Sciatic nerve (tissue), 2 donors: ENCODE results near the gene ADAMTSL3. TPM values are rescaled to one million over a fixed set of nuclear protein-coding genes. Genes with fewer than 3 reads are reported as not detected.

Experiments
- ATAC-seq: fragments of 200-7000 bp; cut with Tn5 transposase; one replicate; pipeline ENCODE4 v1.9.1; 2020; ENCODE audit warnings: mild to moderate bottlenecking, moderate library complexity
- DNase-seq: peaks from one replicate; pipeline ENCODE4 v3.0.0-alpha.2; 2020; ENCODE audit warnings: low spot score
- intact Hi-C: fragments of 100-400 bp; cut with DNase I; formaldehyde crosslinking; loops from one replicate; pipeline ENCODE4 v1.14.2; 2022
- total RNA-seq: library from RNA; stranded (reverse); fragmentation: NEBNext Ultra II Directional; extraction: Animal tissue kit (Norgen Biotek cat#: 25700); gene quantifications from one replicate; pipeline ENCODE4 v1.2.1, GENCODE V29; 2021
- donor health status: DM: no; HTN: no; CAD: no.
- donor health status: DM: no; HTN: no; CAD: no.

ADAMTSL3 gene
- total RNA-seq, 1 donor from 2014 or later: 39.1 TPM

DNA sequence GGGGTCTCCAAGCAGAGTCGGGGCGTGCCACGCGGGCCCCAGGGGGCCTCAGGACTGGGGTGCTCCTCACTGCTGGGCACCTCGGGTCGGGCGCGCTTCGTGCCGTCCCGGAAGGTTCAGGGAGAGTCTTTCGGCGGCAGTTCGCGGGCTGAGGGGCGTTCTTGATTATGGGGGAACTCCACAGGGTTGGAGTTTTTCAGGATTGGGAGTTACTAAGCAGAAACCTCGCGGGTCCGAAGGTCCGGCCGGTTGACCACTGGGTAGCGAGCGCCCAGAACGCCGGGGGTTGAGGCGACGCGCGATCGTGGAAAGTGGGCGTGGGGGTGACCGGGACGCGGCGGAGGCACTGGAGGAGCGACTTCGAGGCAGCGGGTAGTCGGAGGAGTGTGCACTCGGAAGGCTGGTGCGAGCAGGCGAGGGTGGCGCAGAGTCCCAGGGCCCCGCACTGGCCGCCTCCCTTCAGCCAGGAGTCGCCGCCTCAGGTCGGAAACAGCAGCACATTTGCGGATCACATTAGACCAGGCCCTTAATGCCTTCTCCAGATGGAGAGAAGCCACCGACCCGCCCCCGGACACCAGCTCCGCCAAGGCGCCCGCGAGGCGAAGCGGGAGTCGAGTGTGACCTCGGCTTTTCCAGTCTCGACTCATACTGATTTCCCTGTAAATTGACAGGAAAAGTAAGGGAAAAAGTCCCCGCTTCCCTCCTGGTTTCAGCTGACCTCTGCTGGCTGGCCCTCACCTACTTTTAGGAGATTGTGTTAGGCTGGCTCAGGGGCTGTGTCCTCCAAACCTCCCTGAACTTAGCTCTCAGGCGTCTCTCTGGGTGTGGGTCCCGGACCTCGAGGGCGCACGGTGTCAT lies 685 bp downstream of the ADAMTSL3 start:
- peak; percentile 60 for DNase-seq
- intact Hi-C loops: no loop called here
- ATAC-seq: peak; percentile 11

DNA sequence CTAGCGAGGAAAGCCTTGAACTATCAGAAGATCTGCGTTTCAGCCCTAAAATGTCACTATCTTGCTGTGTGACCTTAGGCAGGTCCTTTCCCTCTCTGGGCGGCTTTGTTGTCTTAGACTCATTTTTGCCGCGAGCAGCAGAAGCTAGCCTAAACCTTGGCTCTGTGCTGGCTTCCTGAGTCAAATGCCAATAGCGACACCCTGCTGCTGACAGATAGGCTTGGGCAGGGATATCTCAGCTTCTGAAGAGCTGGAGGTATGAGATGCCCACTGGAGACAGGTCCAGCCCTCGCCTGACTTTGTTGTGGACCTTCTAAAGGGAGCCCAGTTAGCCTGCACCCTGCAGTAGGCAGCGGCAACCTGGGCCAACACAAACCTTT lies 1.3 kb downstream of the ADAMTSL3 start:
- DNase-seq (no peak), ATAC-seq (no peak)
- intact Hi-C loops: no loop called here

DNA sequence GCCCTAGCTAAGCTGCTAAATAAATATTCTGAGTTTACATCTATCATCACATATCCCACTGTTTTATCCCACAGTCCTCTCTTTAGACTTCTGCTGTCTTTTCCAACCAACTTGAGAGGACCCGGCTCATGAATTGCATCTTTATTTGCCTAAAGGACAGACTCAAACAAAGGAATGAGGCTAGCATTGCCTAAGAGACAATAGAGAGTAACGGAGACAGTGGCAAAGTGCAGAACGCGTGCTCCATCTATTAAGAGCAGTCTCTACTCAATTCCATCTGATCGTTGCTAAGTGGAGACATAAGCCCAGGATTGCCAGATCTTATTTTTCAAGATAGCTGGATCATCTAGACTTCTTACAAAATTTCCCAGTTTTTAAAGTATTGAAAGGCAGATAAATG lies 2.3 kb downstream of the ADAMTSL3 start:
- intact Hi-C loops: no loop called here
- no peak for ATAC-seq
- DNase-seq: no peak

DNA sequence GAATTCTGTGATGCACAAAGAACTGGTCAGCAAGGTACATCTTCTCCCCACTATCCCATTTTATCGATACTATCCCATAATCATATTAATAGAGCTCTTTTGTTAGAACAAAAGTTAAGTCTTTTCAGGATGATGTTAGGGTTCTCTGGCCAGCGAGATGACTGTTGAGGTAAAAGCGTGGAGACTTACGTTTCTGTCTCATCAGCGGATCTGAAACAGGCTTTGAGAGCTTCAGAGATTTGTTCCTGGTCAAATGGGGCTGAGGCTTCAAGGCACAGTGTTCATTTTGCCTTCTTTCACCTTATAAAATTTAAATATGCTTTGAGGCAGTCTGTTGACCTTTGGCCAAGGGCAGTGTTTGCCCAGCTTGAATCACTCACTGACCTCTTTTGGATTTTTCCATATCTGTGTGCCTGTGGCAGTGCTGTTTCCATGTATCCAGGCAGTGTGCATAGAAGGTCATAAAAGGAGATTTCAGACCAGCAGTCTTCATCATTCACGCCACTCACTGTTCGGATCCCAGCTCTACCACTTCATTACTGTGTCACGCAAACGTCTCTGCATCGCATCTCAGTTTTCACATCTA lies 3.1 kb downstream of the ADAMTSL3 start:
- ATAC-seq: no peak
- intact Hi-C loops: no loop called here
- no peak for DNase-seq

DNA sequence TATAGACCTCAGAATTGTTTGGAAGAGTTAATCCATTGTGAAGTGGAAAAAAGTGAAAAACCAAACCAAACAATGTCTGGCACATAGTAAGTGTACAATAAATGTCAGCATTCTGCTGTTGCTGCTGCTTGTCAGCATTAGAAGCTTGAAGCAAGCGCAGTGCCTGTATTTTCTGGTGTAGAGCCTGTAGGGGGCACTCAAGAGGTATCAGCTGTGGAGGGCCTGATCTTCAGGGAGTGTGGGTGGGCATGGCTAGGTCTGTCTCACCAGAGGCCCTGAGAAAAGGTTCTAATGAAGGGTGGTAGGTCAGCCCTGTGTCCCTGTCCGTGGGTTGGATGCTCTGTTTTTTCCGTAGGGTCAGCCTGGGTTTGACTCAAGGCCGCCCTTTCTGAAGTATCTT lies 3.6 kb downstream of the ADAMTSL3 start:
- no peak for DNase-seq
- intact Hi-C loops: no loop called here
- no peak for ATAC-seq

DNA sequence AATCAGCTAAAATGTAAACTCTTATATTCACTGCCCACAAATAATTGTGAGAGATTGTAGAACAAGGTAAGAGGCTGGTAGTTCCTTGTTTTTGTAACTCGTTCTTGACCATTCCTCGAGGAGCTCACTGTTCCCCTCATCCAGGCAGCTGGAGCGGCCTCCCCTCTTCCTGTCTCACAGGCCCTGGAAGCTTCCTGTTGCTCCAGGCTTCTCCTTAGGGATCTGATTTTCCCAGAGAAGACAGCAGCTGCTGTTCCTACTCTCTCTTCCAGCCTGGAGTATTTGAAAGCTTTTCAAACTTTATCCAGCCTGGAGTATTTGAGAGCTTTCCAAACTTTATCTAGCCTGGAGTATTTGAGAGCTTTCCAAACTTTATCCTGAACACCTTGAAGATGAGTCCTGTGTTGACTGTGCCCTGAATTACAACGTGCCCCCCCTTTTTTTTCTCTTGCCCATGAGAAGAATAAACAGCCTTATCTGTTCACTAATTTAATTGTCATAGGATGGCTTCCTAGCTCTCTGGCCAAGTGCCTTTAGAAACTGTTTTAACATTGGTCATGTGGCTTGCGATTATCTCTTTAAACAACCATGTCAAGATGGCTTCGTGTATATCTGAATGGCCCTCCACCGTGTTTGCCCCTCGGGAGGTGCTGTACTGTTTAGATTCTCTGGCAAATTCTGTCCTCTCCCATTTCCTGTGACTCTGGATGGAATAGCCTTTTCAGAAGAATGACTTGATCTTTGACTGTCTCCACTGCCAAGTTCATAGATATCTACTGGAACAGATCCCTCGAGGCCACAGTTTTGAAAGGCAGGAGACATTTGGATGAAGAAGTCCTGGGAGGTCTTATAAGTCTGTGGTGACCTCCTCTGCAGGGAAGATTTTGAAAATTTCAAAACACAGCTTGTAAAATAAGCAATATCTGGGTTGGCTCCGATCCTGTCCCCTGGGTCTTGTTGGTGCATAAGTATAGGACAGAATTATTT lies 4.8 kb downstream of the ADAMTSL3 start:
- ATAC-seq: peak; percentile 83
- intact Hi-C loops: no loop called here
- DNase-seq: no peak

DNA sequence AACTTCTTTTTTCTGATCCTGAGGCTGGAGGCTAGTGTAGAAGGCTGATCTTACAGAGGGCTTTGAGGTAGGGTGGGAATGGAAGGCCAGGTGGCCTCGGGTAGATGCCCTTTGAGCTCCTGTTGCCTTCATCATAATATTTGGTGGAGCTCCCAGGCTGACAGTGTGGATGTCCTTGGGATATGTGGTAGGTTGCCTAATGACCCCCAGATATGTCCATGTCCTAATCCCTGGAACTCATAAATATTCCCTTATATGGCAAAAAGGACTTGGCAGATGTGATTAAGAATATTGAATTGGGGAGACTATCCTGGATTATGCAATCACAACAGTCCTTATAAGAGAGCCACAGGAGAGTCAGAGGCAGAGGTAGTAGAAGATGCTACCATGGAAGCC lies 5.5 kb downstream of the ADAMTSL3 start:
- DNase-seq (no peak), ATAC-seq (peak; percentile 85)
- intact Hi-C loops: no loop called here

DNA sequence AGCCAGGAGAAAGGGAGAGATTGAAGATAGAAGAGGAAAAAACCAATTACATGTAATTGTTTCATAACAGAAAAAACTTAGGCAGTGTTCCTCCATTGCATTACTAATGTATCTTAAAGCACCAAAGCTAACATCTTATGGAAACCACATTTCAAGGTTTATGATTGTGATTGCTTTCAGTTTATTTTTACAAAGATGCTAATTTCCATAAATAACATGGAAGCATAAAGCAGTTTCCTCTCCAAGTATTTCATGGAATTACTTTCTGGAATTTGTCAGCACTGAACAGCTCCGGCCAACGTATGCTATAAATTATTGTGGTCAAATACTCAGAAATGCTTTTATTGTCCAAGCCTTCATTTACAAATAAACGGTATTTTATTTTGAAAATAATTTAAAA lies 11.6 kb downstream of the ADAMTSL3 start:
- intact Hi-C loops: no loop called here
- no peak for DNase-seq
- ATAC-seq: no peak

DNA sequence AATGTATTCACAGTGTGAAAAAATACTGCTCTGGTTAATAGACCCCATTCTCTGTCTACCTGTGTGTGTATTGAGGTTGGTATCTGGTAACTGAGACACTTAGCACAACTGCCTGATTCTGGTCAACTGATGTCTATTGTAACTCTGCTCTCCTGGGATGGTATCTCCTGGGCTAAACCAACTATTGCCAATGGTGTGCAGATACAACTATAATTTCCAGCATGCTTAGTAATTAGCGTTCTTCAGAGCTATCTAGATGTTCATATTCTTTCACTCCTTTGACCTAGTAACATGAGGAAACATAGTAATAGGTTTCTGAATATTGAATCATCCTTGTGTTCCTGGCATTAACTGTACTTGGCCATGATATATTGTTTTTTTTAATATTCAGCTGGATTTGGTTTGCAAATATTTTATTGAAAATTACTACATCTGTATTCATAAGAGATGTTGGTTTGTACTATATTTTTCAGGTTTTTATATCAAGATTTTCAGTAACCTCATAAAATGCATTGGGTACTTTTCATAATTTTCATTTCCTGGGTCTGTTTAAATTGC lies 16.8 kb downstream of the ADAMTSL3 start:
- ATAC-seq: no peak
- DNase-seq: no peak
- intact Hi-C loops: no loop called here

DNA sequence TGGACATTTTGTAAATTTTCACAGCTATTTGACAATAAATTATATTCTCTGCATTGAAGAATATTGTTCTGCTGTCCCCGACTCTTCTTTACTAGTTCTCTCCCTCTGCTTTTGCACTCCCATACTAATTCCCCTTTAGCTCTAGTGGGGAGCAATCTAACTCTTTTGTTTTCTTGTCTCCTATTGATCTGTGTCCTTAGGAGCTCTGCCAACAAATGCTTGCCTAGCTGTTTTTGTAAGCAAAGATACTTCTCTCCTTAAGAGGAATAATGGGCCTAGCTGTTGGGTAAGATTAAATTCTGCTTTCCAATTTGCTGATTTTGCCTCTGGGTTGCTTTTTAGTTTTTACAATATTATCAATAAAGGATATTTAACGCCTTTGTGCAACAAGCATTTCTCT lies 17.7 kb downstream of the ADAMTSL3 start:
- DNase-seq (no peak), ATAC-seq (no peak)
- intact Hi-C loops: no loop called here

DNA sequence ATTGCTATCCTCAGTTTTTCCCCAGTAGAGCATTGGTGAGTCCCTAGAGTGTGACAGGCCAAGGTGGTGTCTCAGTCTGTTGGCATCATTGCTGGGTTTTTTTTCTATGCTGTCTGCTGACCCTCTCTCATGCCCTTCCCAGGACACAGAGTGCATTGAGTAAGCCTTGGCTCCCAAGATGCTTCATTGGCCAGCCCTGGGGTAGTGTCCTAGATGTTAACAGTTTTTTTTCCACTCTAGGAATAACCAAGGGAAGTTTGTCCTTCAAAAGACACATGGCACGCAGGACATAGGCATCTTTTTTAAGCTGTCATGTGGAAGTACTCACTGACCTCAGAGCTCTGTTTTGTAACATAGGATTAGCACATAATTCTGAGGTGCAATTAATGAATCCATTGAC lies 19.5 kb downstream of the ADAMTSL3 start:
- intact Hi-C loops: no loop called here
- DNase-seq (no peak), ATAC-seq (peak; percentile 30)

DNA sequence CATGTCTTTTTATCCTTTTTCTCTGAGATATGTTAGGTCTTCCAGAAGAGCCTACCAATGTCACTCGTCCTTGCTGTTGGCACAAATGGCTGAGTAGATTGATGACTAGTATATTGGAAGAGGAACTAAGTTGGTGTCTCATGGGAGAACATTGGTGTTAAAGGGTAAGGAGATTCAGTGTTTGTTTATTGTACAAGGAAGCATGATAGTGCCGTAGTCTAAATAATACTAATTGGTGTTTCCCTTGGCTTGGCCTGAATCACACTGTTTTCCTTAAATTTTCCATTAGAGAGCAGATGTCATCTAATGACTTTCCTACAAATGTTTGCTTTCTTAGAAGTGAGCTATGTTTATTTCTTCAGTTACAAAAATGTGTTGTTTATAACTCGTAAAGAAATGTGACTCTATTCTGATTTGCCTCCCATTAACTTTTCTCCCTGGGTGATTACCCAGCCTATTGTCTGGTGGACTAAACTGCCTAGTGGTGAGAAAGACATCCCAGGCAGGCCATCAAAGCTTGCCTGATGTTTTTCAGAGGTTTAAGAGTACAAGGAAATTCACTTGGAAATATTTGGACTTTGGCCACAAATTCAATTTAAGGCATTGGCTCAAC lies 28.7 kb downstream of the ADAMTSL3 start:
- no peak for DNase-seq
- ATAC-seq: peak; percentile 68

DNA sequence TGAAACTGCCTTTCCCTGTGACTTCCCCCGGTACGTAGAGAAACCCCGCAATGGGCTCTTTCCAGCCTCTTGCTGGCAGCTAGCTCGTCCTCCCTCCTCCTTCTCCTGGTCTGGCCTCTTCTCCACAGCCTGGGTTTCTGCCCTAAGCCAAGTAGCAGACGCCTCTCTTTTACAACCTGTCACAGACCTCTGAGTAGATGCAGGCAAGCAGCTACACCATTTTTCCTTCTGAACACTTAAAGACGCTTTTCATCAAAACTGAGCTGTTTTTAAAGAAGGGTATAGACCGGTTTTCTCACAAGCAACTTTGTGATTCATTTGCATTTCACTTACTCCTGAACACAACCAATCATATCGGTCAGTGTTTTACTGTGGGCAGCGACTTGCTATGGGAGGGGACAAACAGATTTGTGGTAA lies 32.0 kb downstream of the ADAMTSL3 start:
- DNase-seq (no peak), ATAC-seq (no peak)
- intact Hi-C loops: no loop called here

More for the DNA sequence above, 28.7 kb downstream of the ADAMTSL3 start:
- intact Hi-C loops: no loop called here

DNA sequence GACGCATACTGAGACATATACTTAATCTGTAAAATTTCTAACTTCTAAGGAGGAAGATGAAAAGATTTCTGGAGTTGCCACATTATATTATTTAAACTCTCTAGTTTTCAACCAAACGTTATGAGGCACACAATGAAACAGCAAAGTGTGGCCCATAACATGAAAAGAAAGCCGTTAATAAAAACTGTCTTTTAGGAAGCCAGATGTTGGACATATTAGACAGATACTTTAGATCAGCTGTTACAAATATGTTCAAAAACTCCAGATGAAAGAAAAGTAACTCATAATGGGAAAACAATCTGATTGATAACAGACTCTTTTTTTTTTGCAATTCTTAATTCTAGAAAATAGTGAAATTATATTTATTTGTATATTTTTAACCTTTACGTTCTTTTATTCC lies 34.3 kb downstream of the ADAMTSL3 start:
- ATAC-seq: no peak
- no peak for DNase-seq
- intact Hi-C loops: no loop called here

DNA sequence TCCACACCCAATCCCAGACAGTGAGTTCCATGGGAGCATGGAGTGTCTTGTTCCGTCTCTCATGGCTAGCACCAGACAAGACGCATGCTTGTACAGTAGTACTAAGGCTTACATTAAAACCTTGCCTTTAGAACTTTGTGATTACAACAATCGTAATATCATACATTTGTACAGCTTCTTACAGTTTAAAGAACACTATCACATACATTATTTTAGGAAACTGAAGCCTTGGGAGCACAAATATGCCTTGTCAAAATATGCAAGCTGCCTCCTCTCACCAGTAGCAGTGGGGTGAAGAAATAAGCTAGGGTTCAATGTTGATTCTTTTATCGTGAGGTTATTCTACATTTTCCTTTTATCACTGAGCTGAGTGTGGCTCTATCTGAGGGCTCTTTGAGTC lies 36.8 kb downstream of the ADAMTSL3 start:
- no peak for ATAC-seq
- intact Hi-C loops: no loop called here
- no peak for DNase-seq

DNA sequence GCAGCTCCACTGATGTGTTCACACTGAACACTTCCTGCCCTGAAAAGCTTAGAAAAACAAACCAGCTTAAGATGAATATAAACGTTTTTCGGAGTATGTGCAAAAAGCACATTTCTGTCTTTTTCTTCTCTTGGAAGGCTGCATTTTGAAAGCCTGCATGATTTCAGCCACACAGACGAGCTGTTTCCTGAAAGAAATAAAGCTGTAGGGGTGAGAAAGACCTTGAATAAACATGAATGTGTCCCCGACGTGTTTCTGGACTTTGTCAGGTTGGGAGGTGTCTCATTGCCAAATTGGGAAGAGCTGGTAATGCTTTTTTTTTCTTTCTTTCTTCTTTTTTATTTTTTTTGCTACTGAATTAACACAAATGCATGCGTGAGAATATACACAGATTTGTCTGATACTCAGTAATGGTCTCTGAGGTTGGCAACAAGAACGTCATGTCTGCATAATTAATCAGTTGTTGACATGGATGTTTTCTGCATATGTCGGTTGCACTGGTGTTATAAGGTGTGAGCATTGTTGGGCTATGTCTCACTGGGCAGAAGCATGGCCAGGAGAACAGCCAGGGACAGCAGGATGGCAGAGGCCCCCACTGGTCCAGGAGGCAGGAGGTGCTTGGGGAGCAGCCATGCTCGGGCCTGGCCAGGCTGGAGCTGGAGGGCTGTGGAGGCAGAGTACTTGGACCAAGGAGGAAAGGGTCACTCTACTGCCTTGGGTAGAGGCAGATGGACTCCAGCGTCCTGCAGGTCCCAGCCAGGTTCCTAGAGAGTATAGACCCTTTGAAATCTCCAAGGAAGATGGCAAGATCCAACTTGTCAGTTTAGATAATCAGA lies 39.0 kb downstream of the ADAMTSL3 start:
- ATAC-seq (no peak), DNase-seq (no peak)
- intact Hi-C loops: no loop called here

DNA sequence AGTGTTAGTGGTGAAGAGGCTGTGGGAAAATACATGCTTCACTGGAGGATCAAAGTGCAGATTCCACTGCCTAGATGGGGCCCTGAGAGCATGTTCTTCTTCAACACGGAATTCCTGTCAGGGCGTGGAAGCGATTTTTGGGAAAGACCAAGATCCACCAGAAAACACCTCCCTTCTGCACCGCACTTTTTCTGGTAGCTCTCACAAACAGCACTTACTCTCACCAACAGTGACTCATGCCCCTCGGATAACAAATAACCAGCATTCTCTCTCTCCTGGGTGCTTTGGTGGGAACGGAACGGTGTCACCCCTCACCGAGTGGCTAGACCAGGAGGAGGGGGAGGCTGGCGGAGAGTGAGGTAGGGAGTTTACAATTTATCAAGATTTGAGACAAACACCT lies 40.1 kb downstream of the ADAMTSL3 start:
- intact Hi-C loops: no loop called here
- ATAC-seq: peak; percentile 63
- DNase-seq: no peak

DNA sequence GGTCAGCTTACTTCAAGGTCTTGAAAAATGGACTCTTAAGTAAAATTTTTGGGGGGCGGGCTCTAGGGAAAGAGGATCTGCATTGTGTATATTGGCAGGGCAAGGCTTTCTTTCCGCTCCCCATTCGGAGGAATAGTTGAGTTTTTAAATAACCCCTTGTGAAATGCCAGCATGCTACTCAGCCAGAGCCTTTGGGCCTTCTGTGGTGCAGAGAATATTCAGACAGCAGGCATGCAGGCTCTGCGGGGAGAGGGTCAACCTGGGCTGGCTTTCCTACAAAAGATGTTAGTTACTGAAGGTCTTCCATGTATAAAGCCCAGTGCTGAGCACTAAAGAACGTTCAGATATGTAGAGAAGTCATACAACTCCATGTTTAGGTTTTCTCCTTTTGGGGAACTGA lies 40.6 kb downstream of the ADAMTSL3 start:
- ATAC-seq: peak; percentile 47
- DNase-seq: no peak
- intact Hi-C loops: no loop called here
